ENCODE data around the gene MED13.

Gene MED13

DNA sequence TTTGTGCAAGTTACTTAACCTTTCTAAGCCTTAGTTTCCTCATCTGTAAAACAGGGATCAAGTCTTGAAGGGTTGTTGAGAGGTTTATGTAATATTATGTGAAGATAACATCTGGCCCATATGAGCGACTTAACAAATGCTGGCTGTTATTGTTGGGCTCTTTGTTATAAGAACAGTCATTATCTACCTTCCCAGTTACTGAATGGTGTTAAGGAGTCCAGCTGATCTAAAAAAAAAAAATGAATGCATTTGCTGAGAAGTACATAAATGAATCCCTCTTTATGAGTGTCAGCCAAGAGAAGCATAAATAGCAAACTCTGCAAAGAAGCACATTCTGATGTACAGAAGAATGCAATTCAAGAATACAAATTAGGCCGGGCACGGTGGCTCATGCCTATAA, 24.3 kb upstream of the MED13 start:
- Histone ChIP-seq H3K27me3 (no peaks in the 10 kb centered on the region), H3K36me3 (no peaks in the 10 kb centered on the region), H3K4me3 (ENCODE audit: low read depth in 1 of 2, low read length in 1 of 2) (no peak overlapping the region), H3K27ac (no peak overlapping the region), H3K4me1 (ENCODE audit: control insufficient read depth in 1 of 2, insufficient read depth in 1 of 2, low read depth in 1 of 2, low read length in 1 of 2) (no peaks in the 10 kb centered on the region), H3K9me3 (no peaks in the 10 kb centered on the region)
- TF ChIP-seq, protein P1, sequence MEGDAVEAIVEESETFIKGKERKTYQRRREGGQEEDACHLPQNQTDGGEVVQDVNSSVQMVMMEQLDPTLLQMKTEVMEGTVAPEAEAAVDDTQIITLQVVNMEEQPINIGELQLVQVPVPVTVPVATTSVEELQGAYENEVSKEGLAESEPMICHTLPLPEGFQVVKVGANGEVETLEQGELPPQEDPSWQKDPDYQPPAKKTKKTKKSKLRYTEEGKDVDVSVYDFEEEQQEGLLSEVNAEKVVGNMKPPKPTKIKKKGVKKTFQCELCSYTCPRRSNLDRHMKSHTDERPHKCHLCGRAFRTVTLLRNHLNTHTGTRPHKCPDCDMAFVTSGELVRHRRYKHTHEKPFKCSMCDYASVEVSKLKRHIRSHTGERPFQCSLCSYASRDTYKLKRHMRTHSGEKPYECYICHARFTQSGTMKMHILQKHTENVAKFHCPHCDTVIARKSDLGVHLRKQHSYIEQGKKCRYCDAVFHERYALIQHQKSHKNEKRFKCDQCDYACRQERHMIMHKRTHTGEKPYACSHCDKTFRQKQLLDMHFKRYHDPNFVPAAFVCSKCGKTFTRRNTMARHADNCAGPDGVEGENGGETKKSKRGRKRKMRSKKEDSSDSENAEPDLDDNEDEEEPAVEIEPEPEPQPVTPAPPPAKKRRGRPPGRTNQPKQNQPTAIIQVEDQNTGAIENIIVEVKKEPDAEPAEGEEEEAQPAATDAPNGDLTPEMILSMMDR (IDR thresholded peaks at IDR 0.05) = no peak

DNA sequence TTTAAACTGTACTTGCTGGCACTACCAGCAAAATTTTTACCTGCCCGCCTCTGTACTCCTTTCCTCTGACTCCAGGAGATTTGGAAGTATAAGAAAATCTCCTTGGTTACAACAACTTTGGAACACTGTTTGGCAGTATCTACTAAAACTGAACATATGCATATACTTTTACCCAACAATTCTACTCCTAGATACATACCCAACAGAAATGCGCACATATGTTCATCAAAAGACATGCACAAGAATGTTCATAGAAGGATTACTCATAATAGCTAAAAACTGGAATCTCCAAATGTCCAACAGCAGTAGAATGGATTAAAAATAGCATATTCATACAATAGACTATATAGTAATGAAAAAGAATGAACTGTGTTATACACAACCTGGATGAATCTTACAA, 21.7 kb upstream of the MED13 start:
- H3K27ac ChIP-seq = no peak overlapping the region
- no peaks in the 10 kb centered on the region for H3K27me3 ChIP-seq
- TF ChIP-seq, protein P1 (IDR thresholded peaks at IDR 0.05) = no peak
- no peaks in the 10 kb centered on the region for H3K36me3 ChIP-seq
- H3K4me1 ChIP-seq (ENCODE audit: control insufficient read depth in 1 of 2, insufficient read depth in 1 of 2, low read depth in 1 of 2, low read length in 1 of 2) = no peaks in the 10 kb centered on the region
- no peaks in the 10 kb centered on the region for H3K9me3 ChIP-seq
- no peak overlapping the region for H3K4me3 ChIP-seq (ENCODE audit: low read depth in 1 of 2, low read length in 1 of 2)

DNA sequence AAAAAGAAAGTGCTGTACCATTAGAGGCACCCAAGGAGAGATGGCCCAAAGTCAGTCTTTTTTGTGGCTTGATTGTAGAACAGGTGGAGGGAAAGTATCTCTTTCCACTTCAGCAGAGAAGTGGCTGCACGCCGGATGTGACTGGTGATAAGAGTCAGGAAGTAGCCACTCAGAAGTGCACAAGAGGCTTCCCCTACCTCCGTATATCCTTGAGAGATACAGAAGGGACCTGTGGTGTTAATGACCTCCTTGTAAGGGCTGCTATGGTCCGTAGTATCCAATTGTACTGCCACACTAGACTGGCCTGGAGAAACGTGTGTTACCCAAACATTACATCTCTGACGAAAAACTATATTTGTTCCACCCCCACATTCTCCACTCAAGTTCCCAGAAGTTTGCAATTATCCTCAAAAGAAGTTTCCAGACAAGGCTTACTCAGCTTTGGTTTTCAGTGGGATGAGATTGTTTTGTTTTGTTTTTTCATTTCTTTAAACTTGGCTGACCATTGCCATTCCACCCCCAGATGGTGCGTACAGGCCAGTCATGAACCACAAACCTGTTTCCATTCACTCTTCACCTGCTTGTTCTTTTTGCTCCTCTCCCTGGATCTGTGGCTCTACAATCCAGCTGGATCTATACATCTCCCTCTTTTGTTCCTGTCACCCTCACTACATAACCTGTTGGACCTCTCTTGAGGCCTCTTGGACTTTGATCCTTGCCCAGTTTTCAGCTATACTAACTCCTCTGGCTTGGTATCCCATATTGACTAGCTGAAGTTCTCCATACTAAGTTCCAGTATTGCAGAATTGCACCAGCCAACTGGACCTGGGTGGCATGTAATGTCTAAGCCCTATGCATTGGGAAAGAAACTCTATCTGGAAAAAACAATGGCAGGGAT, 20.7 kb upstream of the MED13 start:
- TF ChIP-seq, protein P1 (IDR thresholded peaks at IDR 0.05) = no peak
- Histone ChIP-seq H3K4me3 (ENCODE audit: low read depth in 1 of 2, low read length in 1 of 2) (no peak overlapping the region), H3K27me3 (no peaks in the 10 kb centered on the region), H3K4me1 (ENCODE audit: control insufficient read depth in 1 of 2, insufficient read depth in 1 of 2, low read depth in 1 of 2, low read length in 1 of 2) (no peaks in the 10 kb centered on the region), H3K36me3 (no peaks in the 10 kb centered on the region), H3K9me3 (no peaks in the 10 kb centered on the region), H3K27ac (no peak overlapping the region)

DNA sequence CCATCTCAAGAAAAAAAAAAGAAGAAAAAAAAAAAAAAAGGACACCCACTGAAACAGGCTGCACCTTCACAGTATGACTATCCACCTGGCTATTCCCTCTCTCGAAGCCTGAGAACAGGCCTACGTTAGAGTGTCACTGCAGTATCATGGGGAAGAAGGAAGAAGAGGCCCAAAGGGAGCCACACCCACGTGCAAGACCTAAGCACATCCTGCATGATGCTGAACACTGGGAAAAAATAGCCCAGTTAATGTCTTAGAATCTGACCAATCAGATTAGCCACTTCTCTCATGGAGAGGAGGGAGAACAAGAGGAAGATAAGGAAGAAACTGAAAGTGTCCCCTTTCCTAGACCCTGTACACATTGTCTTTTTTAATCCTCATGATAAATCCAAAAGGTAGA, 19.5 kb upstream of the MED13 start:
- no peak overlapping the region for H3K27ac ChIP-seq
- TF ChIP-seq, protein P1 (IDR thresholded peaks at IDR 0.05) = no peak
- H3K27me3 ChIP-seq = peaks cover 4% of the 10 kb centered on the region
- no peaks in the 10 kb centered on the region for H3K36me3 ChIP-seq
- no peaks in the 10 kb centered on the region for H3K9me3 ChIP-seq
- no peaks in the 10 kb centered on the region for H3K4me1 ChIP-seq (ENCODE audit: control insufficient read depth in 1 of 2, insufficient read depth in 1 of 2, low read depth in 1 of 2, low read length in 1 of 2)
- no peak overlapping the region for H3K4me3 ChIP-seq (ENCODE audit: low read depth in 1 of 2, low read length in 1 of 2)

DNA sequence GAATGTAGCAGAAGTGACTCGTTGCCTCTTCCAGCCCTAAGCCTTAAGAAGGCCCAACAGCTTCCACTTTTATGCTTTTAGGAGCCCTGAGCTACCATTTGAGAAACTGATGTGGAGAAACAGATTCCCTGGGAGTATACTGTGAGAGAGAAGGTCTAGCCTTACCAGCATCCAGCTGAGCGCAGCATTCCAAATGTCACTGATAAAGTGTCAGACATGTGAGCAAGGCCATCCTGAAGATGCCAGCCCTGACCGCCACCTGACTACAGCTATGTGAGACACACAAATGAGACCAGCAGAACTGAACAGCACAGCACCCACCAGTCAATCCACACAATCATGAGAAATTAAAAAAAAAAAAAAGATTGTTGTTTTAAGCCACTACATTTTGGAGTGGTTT, 18.6 kb upstream of the MED13 start:
- TF ChIP-seq, protein P1 (IDR thresholded peaks at IDR 0.05) = no peak

More for the DNA sequence above, 18.6 kb upstream of the MED13 start:
- Histone ChIP-seq H3K9me3 (no peaks in the 10 kb centered on the region), H3K27me3 (peaks cover 12% of the 10 kb centered on the region), H3K27ac (no peak overlapping the region), H3K36me3 (no peaks in the 10 kb centered on the region), H3K4me1 (ENCODE audit: control insufficient read depth in 1 of 2, insufficient read depth in 1 of 2, low read depth in 1 of 2, low read length in 1 of 2) (no peaks in the 10 kb centered on the region), H3K4me3 (ENCODE audit: low read depth in 1 of 2, low read length in 1 of 2) (no peak overlapping the region)

Data from neutrophil (primary cell).